ENCODE data around the gene MID1. TPM values are rescaled to one million over a fixed set of nuclear protein-coding genes. Genes with fewer than 3 reads are reported as not detected.

Gene MID1
- total RNA-seq, 1 donor from 2014 or later: 52.9 TPM

DNA sequence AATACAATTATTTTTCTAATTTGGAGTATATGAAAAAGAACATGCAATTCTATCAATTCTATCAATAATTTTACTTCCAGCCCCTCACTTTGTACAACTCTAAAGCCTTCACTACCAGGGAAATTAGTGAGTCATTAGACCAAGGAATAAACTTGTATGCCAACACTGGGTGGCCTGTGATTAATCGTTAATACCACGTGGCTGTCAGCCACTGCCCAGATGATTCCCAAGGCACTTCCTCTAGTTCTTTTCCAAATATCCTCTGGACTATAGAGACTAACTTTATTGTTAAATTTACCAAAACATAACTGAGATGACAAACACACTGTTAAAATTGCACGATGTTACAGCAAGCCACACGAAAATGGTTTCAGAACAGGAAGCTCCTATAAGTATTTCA lies 45.7 kb downstream of the MID1 start:
- DNase-seq: peak; percentile 76

DNA sequence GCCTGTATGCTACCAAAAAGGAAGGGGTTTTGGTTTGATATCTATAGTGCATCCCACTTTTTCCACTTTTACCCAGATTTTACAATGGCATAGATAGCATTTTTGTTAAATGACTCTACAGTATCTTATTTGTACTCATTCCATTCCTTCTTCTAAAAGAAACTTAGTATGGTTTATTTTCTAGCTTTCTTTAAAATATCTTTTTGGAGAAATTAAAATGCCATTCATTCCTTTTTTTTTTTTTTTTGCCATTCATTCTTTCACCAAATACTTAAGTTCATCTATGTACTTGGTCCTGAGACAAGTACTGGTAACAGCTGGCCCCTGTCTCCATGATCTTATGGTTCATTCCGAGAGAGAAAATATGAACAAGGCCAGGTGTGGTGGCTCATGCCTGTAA lies 49.1 kb downstream of the MID1 start:
- no peak for DNase-seq

DNA sequence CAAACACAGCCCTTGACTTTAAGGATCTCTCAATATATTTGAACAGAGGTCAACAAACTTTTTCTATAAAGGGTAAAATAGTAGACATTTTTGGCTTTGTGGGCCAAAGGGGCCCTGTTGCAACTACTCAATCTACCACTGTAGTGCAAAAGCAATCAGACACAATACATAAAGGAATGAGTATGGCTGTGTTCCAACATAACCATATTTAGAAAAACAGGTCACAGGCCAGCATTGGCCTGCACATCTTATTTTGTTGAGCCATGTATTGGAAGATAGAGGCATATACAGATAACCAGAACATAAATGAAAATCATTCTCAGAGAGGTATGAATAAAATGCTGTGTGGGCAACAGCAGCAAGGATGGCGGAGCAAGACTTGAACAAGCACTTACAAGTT lies 49.8 kb downstream of the MID1 start:
- DNase-seq: no peak

DNA sequence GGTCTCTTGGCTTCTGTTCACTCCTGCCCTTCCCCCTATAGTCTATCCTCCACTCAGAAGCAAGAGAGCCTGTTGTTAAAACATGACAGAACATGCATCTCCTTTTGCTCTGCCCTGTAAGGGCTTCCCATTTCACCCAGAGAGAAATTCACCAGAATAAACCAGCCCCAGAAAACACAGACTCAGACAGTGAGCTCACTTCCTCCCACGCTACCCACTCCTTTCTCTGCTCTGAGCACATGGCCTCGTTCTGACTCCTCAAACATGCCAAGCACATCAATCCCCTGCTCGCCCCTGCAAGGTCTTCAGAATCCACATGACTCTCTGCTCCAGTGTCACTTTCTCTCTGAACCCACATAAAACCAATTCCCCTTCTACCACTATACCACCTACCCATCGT lies 50.4 kb downstream of the MID1 start:
- peak; percentile 39 for DNase-seq

DNA sequence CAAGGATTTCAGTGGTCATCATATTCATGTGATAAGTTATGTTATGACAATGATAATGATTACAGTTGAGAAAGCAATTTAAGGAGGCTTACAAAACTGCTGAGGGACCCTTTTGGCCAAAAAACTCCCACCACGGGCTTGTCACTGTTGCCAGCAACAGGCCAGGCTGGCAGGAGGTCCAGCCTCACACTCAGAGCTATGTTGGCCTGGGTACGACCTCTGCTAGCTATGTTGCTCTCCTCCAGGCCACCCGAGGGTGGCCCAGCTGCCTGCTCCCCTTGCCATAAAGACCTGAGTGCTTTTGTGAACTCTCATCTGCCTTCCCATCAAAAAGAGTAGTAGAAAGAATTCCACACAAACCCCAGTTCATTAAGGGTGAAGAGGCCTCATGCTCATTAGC lies 52.0 kb downstream of the MID1 start:
- DNase-seq: no peak

DNA sequence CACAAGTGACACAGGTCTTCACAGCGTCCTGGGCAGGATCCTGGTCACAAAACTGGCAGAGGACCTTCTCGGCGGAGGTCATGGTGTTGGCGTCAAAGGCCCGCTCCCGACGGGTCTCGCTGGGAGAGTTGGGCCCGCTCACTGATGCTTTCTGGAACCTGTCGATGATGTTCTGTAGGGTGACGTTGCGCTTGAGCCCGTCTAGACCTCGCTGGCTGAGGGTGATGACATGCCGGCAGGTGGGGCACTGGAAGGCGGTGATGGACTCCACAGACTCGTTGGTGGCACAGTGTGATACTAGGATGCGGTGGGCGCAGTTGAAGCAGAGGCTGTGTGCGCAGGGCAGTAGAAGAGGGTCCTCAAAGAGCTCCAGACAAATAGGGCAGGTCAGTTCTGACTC lies 53.2 kb downstream of the MID1 start:
- no peak for DNase-seq

DNA sequence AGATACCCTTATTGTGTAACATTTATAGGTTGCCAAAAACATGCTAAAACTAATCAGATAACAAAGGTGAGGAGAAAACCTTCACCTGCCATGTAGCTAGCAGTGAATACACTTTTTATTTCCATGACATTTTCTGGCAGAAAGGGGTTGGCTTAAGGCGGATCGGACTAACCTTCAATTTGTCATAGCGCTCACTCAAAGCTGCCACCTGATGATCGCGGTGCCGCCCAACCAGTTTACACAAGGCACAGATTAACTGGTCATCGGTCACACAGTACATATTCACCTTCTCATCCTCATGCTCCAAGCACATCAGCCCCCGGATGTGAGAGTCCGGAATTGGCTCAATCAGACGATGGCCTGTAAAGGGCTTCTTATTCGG lies 53.7 kb downstream of the MID1 start:
- DNase-seq: no peak

DNA sequence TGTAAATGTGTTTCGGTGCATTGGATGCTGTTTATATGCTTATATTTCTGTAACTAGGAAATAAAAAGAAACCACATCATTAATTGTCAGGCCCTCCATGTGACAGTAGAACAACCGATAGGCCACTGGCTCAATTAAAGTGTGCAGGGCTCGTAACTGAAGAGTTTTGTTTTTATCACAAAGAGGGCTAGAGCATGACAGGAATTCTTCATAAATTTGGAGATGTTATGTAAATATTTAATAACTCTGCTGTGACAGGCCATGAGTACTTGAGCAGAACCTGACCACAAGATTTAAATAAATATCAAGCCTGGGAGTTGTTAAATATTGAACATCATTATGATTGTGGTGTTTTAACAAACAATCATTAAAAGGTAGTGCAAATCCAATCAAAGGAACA lies 55.9 kb downstream of the MID1 start:
- DNase-seq: no peak

DNA sequence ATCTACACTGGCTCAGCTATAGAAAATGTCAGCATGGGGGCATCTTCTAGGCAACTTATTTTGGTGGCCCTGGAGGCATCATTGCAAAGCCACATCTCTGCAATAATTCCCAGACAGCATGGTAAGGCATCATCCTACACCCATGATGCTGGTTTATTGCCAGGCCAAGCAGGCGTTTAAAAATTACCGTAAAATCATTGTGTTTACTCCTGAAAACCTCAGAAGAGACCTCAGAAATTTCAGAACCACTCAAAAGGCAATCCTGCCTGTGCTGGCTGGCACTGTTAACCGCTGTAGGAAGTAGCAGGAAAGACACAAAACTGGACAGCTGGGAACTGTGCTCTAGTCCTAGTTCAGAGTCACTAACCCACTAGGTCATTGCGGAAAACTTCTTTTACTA lies 63.2 kb downstream of the MID1 start:
- DNase-seq: no peak

DNA sequence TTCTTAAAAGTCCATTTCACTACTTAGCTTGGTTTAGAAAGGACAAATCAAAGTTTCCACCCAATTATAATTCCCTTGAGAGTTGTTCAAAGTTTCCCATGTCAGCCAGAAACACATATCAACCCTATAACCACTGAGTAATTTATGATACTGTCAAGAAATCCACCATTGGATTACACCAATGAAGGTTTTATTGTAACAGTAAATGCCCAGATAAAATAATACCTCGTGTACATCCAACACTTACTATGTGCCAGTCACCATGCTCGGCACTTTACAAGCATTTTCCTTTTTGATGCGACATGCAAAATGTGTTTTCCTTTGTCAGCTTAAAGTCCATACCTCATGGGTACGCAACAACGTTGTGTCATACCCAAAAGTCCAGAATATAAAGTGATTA lies 64.0 kb downstream of the MID1 start:
- no peak for DNase-seq

DNA sequence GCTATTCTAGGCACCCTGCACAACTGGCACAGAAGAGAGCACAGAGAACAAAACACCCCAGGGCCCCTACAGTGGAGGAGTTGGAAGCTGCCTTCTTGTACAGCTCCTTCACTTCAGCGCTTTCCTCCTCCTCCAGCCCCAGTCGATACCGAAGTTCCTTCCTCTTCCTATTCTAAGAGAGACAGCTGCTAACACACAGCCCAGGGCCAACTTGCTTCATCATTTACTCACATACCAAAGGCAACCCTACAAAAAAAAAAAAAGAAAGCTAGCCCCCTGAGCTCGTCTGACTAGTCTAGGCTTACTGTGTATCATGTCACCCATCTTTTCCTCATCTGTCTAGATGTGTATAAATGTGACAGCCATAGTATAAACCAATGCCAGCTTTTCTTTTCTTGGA lies 64.5 kb downstream of the MID1 start:
- peak; percentile 54 for DNase-seq

DNA sequence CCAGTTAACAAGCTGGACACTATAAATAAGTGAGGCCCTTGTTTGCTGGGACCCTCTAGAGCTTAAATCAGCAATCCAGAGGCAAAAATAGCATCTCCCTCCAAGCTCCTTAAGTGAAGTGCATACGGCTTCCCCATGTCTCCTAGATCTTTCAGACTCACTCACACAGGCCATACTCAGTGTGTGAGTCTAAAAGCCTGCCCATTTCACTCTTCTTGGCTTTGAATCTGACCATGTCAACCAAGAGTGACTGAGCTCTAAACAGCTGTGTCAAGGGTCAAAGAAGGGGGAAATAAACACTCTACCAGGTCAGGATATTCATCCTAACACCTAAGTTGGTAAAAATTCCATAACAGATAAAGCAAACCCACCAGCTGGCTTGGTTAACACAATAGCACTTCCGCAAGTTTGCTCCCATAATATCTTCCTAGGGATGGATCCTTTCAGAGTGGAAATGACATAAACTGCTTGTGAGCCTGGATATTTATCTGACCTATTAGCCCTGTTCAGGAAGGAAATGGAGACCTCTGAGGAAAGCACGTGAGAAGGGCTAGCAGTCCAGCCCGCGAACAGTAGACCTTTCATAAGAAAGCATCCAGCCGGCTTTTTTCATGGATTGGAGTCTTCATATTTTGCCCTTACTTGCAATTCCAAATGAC lies 65.6 kb downstream of the MID1 start:
- peak; percentile 91 for DNase-seq

DNA sequence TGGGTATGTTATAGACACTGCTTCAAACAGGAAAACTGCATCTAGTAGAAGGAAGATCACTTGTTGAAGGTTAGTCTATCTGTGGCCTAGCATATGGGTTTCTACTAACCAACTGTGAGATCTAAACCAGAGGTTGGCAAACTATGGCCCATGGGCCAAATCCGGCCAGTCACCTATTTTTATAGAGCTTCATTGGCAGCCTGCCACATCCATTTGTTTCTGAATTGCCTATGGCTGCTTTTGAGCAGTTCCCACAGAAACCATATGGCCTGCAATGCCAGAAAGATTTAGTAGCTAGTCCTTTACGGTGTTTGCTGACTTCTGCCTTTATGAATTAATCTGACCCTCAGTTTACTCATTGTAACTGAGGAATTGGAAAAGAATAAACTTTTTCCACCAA lies 71.1 kb downstream of the MID1 start:
- DNase-seq: peak; percentile 65

DNA sequence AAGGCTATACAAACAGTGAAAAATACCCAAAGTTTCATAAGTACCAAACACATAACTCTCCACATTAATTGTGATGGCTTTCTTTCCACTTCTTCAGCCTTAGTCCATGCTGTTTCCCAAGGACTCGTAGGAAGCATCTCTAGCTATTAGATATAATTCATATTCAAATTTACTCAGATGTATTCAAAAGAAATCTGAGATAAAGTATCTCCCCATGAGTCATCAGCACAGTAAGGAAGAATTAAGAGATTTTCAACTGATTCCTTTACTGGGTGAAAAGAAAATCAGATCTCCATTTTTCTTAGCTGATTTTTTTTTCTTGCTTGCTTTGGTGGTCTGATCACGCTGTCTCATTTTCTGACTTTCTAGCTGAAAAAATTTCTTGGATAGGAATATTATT lies 71.7 kb downstream of the MID1 start:
- no peak for DNase-seq

DNA sequence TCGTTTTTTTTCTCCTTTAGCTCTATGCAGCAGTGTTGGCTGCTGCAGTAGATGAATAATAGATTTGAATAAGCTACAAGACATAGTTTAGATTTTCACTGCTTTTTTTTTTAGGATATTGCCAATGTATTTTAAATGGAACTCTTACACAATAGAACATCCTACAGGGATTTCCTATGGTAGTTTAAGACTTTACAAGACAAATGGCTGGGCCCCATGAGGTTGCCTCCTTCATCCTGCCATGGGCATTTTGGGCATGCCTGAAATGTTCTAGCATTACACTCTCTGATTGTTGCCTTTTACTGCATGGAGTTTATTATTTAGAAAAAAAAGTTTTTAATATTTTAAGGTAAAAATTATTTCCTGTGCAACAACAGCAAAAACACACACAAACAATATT lies 74.5 kb downstream of the MID1 start:
- DNase-seq: no peak

DNA sequence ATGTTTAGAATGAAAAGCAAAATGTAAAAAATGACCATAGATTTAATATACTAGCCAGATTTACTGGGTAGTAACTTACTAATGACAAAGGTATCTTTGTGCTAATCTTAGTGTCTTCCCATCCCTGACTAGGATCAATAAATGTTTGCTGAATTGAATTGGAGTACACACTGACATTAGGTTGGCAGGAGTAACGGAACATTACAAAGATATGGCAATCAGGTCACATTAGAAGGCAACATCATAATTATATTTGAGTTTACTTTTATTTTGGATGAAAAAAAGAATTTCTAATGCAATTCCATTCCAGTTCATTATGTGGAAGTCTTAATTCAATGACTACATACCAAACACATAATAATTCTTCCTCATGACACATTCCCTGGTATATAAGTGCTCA lies 77.8 kb downstream of the MID1 start:
- DNase-seq: no peak

DNA sequence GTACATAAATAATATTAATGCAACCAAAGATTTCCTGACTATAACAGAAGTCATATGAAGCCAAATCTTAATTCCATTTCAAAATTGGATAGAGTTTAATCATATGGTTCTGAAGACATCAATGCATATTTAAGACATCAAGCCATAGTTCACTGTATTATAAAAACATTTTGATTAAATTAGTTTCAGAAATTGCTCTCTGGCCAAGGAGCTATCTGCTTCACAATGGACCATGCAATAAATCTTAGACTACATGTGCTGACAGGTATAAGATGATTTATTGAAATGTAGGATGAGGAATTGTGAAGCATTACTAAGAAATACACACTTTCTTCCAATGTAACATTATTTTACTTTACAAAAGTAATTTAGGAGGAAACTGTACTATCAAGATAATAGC lies 81.6 kb downstream of the MID1 start:
- no peak for DNase-seq

DNA sequence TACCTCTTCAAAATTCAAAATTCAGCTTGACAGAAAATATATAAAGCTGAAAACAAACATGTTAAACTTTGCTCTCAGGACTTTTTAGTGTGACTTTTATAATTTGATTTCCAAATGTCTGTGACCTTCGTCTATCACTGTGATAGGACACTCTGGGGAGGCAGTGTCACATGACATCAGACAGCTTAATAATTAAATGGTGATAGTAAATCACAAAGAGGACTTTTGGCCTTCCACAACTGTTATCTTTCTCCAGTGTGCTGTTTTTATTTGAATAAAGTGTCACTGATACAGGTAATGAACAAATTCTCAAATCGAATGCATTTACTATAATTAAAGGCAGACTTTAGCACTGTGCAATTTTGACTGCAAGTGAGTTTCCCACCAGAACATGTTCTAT lies 83.1 kb downstream of the MID1 start:
- no peak for DNase-seq

DNA sequence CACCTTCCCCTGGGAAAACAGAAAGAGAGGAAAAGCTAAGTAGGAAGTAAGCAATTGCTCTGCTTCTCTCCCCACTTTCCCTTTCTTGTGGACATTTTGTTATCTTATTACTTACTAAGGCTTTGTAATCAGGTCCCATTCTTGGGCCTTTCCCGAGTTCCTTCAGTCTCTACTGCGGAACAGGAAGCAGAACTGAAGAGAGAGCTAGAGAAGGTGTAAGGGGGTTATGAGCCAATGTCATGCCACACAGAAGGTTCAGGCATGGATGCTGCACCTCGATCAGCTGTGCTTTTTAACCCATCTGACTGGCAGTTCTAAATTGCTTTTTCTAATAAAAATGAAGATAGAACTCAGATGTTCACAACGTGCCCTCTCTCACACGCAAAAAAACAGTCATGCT lies 83.6 kb downstream of the MID1 start:
- no peak for DNase-seq

DNA sequence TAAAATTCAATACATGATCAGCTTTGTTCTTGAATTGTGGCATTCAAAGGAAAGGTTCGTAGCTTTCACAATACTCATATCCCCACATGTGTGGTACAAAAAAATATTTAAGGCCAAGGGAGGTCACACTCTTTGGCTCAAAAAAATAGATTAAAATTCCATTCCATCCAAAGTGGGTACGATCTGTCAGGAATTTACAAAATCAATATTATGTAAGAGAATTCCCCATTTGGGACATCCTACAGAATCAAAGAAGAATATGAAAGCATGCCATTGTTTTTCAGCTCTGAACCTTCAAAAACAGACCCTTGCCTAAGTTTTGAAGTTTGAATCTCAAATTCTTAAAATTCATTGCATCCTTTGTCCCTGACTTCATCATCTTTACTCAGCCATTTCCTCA lies 85.8 kb downstream of the MID1 start:
- DNase-seq: peak; percentile 24

DNA sequence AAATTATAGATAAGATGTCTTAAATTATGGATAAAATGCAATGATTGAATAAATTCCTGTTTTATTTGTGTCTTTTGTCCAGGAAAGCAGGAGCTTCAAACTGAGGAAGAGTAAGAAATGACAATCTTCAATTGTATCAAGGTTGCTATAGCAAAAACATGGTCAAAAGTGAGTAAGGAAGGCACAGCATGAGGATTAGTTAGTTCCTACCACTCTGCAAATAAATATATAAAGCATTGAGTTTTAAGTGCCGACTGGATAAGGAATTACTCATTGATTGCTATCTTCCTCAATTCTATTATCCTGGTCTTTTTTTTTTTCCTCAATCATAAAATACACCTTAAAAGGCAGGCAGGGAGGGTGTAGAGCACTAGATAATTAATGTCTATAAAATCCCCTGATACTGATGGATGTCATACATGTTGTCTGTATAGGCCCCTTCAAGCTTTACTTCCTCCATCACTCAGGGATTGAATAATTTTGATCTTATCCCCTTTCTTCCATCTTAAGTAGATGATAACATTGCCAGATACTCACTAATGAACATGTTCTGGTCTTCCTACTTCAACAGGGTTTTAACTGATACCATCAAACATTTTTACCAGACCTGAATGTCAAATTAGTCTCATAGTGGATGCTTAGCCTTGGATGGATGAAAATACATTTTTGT lies 86.6 kb downstream of the MID1 start:
- no peak for DNase-seq

DNA sequence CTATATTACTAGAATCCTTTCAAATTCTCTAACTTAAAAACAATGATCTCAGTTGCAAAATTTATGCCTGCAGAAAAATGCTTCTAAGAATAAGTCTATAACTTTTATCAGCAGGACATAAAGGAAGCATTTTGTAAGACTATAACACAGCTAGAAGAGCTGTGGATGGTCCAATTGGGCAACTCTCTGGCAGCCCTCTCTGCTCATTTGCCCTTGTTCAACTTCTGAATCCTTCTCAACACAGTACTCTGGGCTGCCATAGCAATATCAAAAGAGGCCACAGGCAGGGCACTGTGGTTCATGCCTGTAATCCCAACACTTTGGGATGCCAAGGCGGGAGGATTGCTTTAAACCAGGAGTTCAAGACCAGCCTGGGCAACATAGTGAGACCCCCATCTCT lies 88.5 kb downstream of the MID1 start:
- no peak for DNase-seq

DNA sequence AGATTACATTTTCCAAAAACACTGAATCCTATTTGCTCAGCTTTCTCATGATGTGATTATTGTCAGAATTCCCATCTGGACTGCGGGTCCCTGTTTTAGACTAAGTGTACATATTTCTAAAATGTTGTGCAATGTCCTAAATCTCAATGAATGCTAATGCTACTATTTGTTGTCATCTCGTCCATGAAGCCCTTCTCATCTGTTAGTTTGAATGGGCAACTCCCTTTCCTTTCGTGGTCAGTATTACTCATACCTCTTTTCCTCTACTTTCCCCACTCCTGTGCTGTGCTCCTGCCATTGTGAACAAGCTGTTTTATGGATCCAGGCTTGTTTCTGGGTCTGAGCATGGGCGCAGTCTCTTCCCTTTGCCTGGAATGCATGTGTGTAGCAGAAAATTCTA lies 91.0 kb downstream of the MID1 start:
- DNase-seq: peak; percentile 38

DNA sequence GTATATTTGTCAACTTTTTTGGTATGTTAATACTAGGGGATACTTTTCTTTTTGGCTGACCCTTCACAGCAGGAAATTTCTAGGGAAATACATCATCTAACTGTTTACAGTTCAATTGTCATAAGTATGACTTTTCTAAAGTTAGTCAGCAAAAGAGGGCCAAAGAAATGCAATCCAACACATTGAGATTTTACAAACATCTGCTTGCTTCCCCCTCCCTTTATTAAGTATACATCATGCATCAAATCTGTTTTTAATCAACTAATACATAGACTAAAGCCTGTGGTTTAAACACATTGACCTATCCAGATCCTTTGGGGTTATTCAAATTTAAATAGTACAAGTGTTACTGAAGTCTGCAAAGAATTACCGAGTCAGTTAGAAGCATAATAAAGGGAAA lies 93.9 kb downstream of the MID1 start:
- DNase-seq: peak; percentile 29

Measured in dermis blood vessel endothelial cell (primary cell).